ENCODE measurements around the gene SH3RF3. TPM values are rescaled to one million over a fixed set of nuclear protein-coding genes. Genes with fewer than 3 reads are reported as not detected.

SH3RF3 gene
- total RNA-seq, 2 donors from 2014 or later = 1.3 to 2.5 TPM

GRCh38 chr2:109440499-109441156, 311.6 kb downstream of the SH3RF3 start:
- intact Hi-C loops (cut with DNase I) = no loop called here
- Histone ChIP-seq H3K9me3 (no peaks in the 10 kb centered on the region), H3K36me3 (no peaks in the 10 kb centered on the region), H3K4me3 (no peak overlapping the region), H3K27ac (no peak overlapping the region), H3K9ac (ENCODE audit: low read depth in 2 of 2, low read length in 2 of 2) (no peak overlapping the region), H3K4me1 (no peaks in the 10 kb centered on the region), H3K27me3 (no peaks in the 10 kb centered on the region)
- TF ChIP-seq CTCF (IDR thresholded peaks at IDR 0.05) = no peak
- DNase-seq = no peak

- no peaks in the 10 kb centered on the region for H3K36me3 ChIP-seq
- intact Hi-C loops (cut with DNase I) = no loop called here
- H3K27me3 ChIP-seq = no peaks in the 10 kb centered on the region
- no peaks in the 10 kb centered on the region for H3K4me1 ChIP-seq
- no peak for DNase-seq
- no peak overlapping the region for H3K9ac ChIP-seq (ENCODE audit: low read depth in 2 of 2, low read length in 2 of 2)
- TF ChIP-seq CTCF (IDR thresholded peaks at IDR 0.05) = no peak
- no peak overlapping the region for H3K27ac ChIP-seq
- H3K9me3 ChIP-seq = no peaks in the 10 kb centered on the region
- H3K4me3 ChIP-seq = no peak overlapping the region
Observed at GRCh38 chr2:109442715-109443319, 313.8 kb downstream of the SH3RF3 start.

GRCh38 chr2:109444916-109445315, 315.9 kb downstream of the SH3RF3 start:
- Histone ChIP-seq H3K9ac (ENCODE audit: low read depth in 2 of 2, low read length in 2 of 2) (no peak overlapping the region), H3K4me1 (no peaks in the 10 kb centered on the region), H3K36me3 (no peaks in the 10 kb centered on the region), H3K27ac (no peak overlapping the region), H3K4me3 (no peak overlapping the region), H3K27me3 (no peaks in the 10 kb centered on the region), H3K9me3 (no peaks in the 10 kb centered on the region)
- TF ChIP-seq CTCF (IDR thresholded peaks at IDR 0.05) = no peak
- no peak for DNase-seq
- intact Hi-C loops (cut with DNase I) = loop anchor here (5.0 kb wide), 1 partner anchor 67 kb away; no protein-coding TSS in a partner anchor

- TF ChIP-seq CTCF (IDR thresholded peaks at IDR 0.05) = no peak
- no peak for DNase-seq
- Histone ChIP-seq H3K4me1 (no peaks in the 10 kb centered on the region), H3K4me3 (no peak overlapping the region), H3K27me3 (no peaks in the 10 kb centered on the region), H3K9me3 (no peaks in the 10 kb centered on the region), H3K27ac (no peak overlapping the region), H3K9ac (ENCODE audit: low read depth in 2 of 2, low read length in 2 of 2) (no peak overlapping the region), H3K36me3 (no peaks in the 10 kb centered on the region)
- intact Hi-C loops (cut with DNase I) = loop anchor here (5.0 kb wide), 1 partner anchor 66 kb away; no protein-coding TSS in a partner anchor
Observed at GRCh38 chr2:109446278-109447131, 317.5 kb downstream of the SH3RF3 start.

GRCh38 chr2:109447251-109447661, 318.3 kb downstream of the SH3RF3 start:
- no peak for TF ChIP-seq CTCF (IDR thresholded peaks at IDR 0.05)
- DNase-seq = no peak

More at GRCh38 chr2:109447251-109447661, 318.3 kb downstream of the SH3RF3 start:
- H3K4me1 ChIP-seq = no peaks in the 10 kb centered on the region
- no peak overlapping the region for H3K4me3 ChIP-seq
- H3K9me3 ChIP-seq = no peaks in the 10 kb centered on the region
- H3K27me3 ChIP-seq = no peaks in the 10 kb centered on the region
- no peak overlapping the region for H3K9ac ChIP-seq (ENCODE audit: low read depth in 2 of 2, low read length in 2 of 2)
- no peaks in the 10 kb centered on the region for H3K36me3 ChIP-seq
- intact Hi-C loops (cut with DNase I) = loop anchor here (5.0 kb wide), 1 partner anchor 65 kb away; no protein-coding TSS in a partner anchor
- H3K27ac ChIP-seq = no peak overlapping the region
